Liver (tissue), 3 donors: ENCODE measurements around the gene URM1.

Source experiments
- EGR1 ChIP-seq, 2 donors: IDR thresholded peaks; 2 replicates each; pipeline ENCODE4 v1.6.1; 2016 to 2018; ENCODE audit warnings: antibody characterized with exemption in 2 of 2, low read depth in 2 of 2
- GABPA ChIP-seq, 2 donors: IDR thresholded peaks in 1 of 2; conservative IDR thresholded peaks in 1 of 2; 2 replicates each; pipeline ENCODE4 v1.6.1; 2016; ENCODE audit warnings: antibody characterized with exemption in 2 of 2, mild to moderate bottlenecking in 1 of 2, moderate library complexity in 1 of 2
- HNF4G ChIP-seq: IDR thresholded peaks from 2 replicates; pipeline ENCODE4 v1.6.1; 2016; ENCODE audit warnings: antibody characterized with exemption
- JUND ChIP-seq, 2 donors: IDR thresholded peaks; 2 replicates each; pipeline ENCODE4 v1.6.1; 2016; ENCODE audit warnings: antibody characterized with exemption in 2 of 2
- NR2F2 ChIP-seq: IDR thresholded peaks from 2 replicates; pipeline ENCODE4 v1.6.1; 2016; ENCODE audit warnings: antibody characterized with exemption
- RAD21 ChIP-seq, 2 donors: IDR thresholded peaks; 2 replicates each; pipeline ENCODE4 v1.6.1; 2016; ENCODE audit warnings: antibody characterized with exemption in 2 of 2, mild to moderate bottlenecking in 2 of 2
- RXRA ChIP-seq, 2 donors: IDR thresholded peaks; 2 replicates each; pipeline ENCODE4 v1.6.1; 2017 to 2018; ENCODE audit warnings: antibody characterized with exemption in 2 of 2, mild to moderate bottlenecking in 1 of 2
- SP1 ChIP-seq: IDR thresholded peaks from 2 replicates; pipeline ENCODE4 v1.6.1; 2018; ENCODE audit warnings: antibody characterized with exemption, mild to moderate bottlenecking
- TAF1 ChIP-seq: conservative IDR thresholded peaks from 2 replicates; pipeline ENCODE4 v1.6.1; 2016; ENCODE audit warnings: antibody characterized with exemption, mild to moderate bottlenecking
- YY1 ChIP-seq: IDR thresholded peaks from 2 replicates; pipeline ENCODE4 v1.6.1; 2016; ENCODE audit warnings: antibody characterized with exemption, mild to moderate bottlenecking
- TF ChIP-seq, protein P1 (sequence below): fragments of 150-350 bp; IDR thresholded peaks from 2 replicates; pipeline ENCODE4 v1.5.1; 2017; ENCODE audit warnings: improper control_type of control experiment, low read depth, low read length; ENCODE audit not compliant: missing input control
- TF ChIP-seq, protein P2 (sequence below): IDR thresholded peaks from 2 replicates; pipeline ENCODE4 v1.6.1; 2016; ENCODE audit warnings: antibody characterized with exemption
- TF ChIP-seq, protein P3 (sequence below): IDR thresholded peaks from 2 replicates; pipeline ENCODE4 v1.6.1; 2016; ENCODE audit warnings: antibody characterized with exemption, mild to moderate bottlenecking
- TF ChIP-seq, protein P4 (sequence below): IDR thresholded peaks from 2 replicates; pipeline ENCODE4 v1.6.1; 2016; ENCODE audit warnings: antibody characterized with exemption
- donor health status: healthy.
- donor health status: healthy.

DNA sequence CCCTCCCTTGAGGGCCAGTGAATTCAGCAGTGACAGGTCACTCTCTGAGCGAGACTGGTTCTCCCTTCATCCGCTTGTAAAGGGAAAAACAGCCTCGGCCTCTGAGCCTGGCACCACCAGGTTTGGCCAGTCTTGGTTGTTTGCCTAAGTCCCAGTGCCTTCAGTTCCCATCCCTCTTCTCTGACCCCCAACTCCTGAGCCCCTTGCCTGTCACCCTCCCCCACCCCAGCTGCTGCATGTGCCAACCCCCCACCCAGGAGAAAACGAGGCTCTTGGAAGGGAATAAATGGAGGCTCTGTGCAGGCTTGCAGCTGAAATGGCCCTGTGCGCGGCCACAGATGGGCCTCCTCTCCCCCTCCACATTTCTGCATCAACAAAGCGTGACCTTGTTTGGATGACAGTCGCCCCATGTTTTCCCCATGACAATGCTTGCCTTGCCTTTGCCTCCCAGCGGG is 3.1 kb downstream of the URM1 start:
- TF ChIP-seq, protein P1, sequence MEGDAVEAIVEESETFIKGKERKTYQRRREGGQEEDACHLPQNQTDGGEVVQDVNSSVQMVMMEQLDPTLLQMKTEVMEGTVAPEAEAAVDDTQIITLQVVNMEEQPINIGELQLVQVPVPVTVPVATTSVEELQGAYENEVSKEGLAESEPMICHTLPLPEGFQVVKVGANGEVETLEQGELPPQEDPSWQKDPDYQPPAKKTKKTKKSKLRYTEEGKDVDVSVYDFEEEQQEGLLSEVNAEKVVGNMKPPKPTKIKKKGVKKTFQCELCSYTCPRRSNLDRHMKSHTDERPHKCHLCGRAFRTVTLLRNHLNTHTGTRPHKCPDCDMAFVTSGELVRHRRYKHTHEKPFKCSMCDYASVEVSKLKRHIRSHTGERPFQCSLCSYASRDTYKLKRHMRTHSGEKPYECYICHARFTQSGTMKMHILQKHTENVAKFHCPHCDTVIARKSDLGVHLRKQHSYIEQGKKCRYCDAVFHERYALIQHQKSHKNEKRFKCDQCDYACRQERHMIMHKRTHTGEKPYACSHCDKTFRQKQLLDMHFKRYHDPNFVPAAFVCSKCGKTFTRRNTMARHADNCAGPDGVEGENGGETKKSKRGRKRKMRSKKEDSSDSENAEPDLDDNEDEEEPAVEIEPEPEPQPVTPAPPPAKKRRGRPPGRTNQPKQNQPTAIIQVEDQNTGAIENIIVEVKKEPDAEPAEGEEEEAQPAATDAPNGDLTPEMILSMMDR = no peak
- TF ChIP-seq TAF1 (no peak), HNF4G (no peak), SP1 (no peak), JUND (IDR thresholded peaks at IDR 0.05) (no peak), EGR1 (IDR thresholded peaks at IDR 0.05; ENCODE audit: low read depth in 2 of 2) (no peak), NR2F2 (no peak), GABPA (IDR thresholded peaks at IDR 0.05 in 1 of 2, conservative IDR thresholded peaks at IDR 0.05 in 1 of 2) (no peak), RAD21 (IDR thresholded peaks at IDR 0.05) (no peak), YY1 (no peak), RXRA (IDR thresholded peaks at IDR 0.05) (no peak)
- TF ChIP-seq, protein P2, sequence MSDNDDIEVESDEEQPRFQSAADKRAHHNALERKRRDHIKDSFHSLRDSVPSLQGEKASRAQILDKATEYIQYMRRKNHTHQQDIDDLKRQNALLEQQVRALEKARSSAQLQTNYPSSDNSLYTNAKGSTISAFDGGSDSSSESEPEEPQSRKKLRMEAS = no peak
- TF ChIP-seq, protein P3, sequence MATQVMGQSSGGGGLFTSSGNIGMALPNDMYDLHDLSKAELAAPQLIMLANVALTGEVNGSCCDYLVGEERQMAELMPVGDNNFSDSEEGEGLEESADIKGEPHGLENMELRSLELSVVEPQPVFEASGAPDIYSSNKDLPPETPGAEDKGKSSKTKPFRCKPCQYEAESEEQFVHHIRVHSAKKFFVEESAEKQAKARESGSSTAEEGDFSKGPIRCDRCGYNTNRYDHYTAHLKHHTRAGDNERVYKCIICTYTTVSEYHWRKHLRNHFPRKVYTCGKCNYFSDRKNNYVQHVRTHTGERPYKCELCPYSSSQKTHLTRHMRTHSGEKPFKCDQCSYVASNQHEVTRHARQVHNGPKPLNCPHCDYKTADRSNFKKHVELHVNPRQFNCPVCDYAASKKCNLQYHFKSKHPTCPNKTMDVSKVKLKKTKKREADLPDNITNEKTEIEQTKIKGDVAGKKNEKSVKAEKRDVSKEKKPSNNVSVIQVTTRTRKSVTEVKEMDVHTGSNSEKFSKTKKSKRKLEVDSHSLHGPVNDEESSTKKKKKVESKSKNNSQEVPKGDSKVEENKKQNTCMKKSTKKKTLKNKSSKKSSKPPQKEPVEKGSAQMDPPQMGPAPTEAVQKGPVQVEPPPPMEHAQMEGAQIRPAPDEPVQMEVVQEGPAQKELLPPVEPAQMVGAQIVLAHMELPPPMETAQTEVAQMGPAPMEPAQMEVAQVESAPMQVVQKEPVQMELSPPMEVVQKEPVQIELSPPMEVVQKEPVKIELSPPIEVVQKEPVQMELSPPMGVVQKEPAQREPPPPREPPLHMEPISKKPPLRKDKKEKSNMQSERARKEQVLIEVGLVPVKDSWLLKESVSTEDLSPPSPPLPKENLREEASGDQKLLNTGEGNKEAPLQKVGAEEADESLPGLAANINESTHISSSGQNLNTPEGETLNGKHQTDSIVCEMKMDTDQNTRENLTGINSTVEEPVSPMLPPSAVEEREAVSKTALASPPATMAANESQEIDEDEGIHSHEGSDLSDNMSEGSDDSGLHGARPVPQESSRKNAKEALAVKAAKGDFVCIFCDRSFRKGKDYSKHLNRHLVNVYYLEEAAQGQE = no peak
- TF ChIP-seq, protein P4, sequence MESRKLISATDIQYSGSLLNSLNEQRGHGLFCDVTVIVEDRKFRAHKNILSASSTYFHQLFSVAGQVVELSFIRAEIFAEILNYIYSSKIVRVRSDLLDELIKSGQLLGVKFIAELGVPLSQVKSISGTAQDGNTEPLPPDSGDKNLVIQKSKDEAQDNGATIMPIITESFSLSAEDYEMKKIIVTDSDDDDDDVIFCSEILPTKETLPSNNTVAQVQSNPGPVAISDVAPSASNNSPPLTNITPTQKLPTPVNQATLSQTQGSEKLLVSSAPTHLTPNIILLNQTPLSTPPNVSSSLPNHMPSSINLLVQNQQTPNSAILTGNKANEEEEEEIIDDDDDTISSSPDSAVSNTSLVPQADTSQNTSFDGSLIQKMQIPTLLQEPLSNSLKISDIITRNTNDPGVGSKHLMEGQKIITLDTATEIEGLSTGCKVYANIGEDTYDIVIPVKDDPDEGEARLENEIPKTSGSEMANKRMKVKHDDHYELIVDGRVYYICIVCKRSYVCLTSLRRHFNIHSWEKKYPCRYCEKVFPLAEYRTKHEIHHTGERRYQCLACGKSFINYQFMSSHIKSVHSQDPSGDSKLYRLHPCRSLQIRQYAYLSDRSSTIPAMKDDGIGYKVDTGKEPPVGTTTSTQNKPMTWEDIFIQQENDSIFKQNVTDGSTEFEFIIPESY = no peak
